ENCODE measurements around the gene SLC35F4. TPM values are rescaled to one million over a fixed set of nuclear protein-coding genes. Genes with fewer than 3 reads are reported as not detected.
"Not testable (repeated sequence)": the region's sequence is repeated elsewhere in the genome, so short reads cannot be mapped to it uniquely, and the experiment has no call there.

The SLC35F4 gene
- total RNA-seq, 1 donor from 2014 or later = not detected

DNA sequence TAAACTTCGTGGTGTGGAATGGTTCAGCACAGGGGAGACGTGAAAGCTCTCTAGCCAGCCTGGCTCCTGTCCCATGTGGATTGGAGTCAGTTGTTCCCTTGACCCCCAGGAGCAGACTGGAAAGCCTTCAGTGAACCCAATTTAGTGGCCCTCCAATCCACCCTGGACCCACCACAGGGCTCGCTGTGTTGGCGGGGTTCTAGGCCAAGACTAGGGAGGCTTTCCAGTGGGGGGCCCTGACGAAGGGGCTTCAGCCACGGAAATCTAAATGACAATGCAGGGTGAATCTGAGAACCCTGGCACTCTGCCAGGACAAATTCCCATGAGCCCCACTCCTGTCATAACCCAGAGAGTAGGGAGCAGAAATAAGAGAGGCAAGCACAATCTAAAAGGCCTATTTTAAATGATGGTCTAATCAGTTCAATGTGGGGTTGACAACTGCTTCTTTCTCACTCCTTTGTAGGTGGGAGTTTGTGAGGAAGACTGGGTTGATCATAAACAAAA, 110.8 kb downstream of the SLC35F4 start:
- DNase-seq (ENCODE audit: extremely low spot score, unreplicated experiment) = no peak
- no peak overlapping the region for H3K4me3 Mint-ChIP-seq (ENCODE audit: unreplicated experiment)
- H3K4me1 Mint-ChIP-seq (ENCODE audit: unreplicated experiment) = no peaks in the 10 kb centered on the region
- H3K27ac Mint-ChIP-seq (ENCODE audit: unreplicated experiment) = no peak overlapping the region
- no peaks in the 10 kb centered on the region for H3K9me3 Mint-ChIP-seq (ENCODE audit: unreplicated experiment)
- H3K27me3 Mint-ChIP-seq (ENCODE audit: unreplicated experiment) = no peaks in the 10 kb centered on the region
- H3K36me3 Mint-ChIP-seq (ENCODE audit: unreplicated experiment) = no peaks in the 10 kb centered on the region
- TF ChIP-seq, protein P1, sequence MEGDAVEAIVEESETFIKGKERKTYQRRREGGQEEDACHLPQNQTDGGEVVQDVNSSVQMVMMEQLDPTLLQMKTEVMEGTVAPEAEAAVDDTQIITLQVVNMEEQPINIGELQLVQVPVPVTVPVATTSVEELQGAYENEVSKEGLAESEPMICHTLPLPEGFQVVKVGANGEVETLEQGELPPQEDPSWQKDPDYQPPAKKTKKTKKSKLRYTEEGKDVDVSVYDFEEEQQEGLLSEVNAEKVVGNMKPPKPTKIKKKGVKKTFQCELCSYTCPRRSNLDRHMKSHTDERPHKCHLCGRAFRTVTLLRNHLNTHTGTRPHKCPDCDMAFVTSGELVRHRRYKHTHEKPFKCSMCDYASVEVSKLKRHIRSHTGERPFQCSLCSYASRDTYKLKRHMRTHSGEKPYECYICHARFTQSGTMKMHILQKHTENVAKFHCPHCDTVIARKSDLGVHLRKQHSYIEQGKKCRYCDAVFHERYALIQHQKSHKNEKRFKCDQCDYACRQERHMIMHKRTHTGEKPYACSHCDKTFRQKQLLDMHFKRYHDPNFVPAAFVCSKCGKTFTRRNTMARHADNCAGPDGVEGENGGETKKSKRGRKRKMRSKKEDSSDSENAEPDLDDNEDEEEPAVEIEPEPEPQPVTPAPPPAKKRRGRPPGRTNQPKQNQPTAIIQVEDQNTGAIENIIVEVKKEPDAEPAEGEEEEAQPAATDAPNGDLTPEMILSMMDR (IDR thresholded peaks at IDR 0.05) = no peak

DNA sequence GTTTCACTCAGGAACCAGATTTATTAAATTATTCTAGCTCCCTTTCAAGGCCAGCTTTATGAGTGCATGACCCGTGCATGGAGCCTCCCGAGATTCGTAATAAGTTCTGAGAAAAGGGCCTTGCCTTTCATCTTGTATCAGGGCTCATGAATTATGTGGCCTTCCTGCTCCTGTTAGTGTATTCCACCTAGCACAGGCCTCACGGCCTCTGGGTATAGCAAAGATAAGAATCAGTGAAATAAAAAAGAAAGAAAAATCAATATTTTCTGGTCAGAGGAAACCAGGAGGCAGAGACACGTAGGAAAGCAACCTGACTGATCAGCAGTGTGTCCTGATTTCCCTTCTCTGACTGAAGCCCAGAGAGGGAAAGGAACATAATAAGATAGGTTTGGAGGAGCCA, 111.4 kb downstream of the SLC35F4 start:
- no peak overlapping the region for H3K4me3 Mint-ChIP-seq (ENCODE audit: unreplicated experiment)
- no peaks in the 10 kb centered on the region for H3K36me3 Mint-ChIP-seq (ENCODE audit: unreplicated experiment)
- H3K4me1 Mint-ChIP-seq (ENCODE audit: unreplicated experiment) = no peaks in the 10 kb centered on the region
- no peak for DNase-seq (ENCODE audit: extremely low spot score, unreplicated experiment)
- H3K27me3 Mint-ChIP-seq (ENCODE audit: unreplicated experiment) = no peaks in the 10 kb centered on the region
- no peaks in the 10 kb centered on the region for H3K9me3 Mint-ChIP-seq (ENCODE audit: unreplicated experiment)
- no peak overlapping the region for H3K27ac Mint-ChIP-seq (ENCODE audit: unreplicated experiment)
- TF ChIP-seq, protein P1 (IDR thresholded peaks at IDR 0.05) = no peak

DNA sequence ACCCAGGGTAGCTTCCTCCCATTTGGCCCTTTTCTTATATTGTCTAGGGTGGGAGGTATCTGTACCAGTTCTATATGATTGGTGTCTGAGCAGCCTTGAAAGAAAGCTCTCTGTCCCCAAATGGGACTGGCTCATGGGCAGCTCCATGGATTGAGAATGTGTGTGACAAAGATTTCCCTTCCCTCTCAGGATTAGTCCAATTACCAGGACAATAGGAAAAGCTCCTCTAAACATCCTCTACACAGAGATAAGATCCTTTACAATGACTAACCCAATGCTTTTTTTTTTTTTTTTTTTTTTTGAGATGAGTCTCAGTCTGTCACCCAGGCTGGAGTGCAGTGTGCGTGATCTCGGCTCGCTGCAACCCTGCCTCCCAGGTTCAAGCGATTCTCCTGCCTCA, 112.1 kb downstream of the SLC35F4 start:
- no peaks in the 10 kb centered on the region for H3K36me3 Mint-ChIP-seq (ENCODE audit: unreplicated experiment)
- no peak overlapping the region for H3K4me3 Mint-ChIP-seq (ENCODE audit: unreplicated experiment)
- no peak overlapping the region for H3K27ac Mint-ChIP-seq (ENCODE audit: unreplicated experiment)
- TF ChIP-seq, protein P1 (IDR thresholded peaks at IDR 0.05) = no peak
- no peaks in the 10 kb centered on the region for H3K4me1 Mint-ChIP-seq (ENCODE audit: unreplicated experiment)
- H3K9me3 Mint-ChIP-seq (ENCODE audit: unreplicated experiment) = no peaks in the 10 kb centered on the region
- no peak for DNase-seq (ENCODE audit: extremely low spot score, unreplicated experiment)
- no peaks in the 10 kb centered on the region for H3K27me3 Mint-ChIP-seq (ENCODE audit: unreplicated experiment)

DNA sequence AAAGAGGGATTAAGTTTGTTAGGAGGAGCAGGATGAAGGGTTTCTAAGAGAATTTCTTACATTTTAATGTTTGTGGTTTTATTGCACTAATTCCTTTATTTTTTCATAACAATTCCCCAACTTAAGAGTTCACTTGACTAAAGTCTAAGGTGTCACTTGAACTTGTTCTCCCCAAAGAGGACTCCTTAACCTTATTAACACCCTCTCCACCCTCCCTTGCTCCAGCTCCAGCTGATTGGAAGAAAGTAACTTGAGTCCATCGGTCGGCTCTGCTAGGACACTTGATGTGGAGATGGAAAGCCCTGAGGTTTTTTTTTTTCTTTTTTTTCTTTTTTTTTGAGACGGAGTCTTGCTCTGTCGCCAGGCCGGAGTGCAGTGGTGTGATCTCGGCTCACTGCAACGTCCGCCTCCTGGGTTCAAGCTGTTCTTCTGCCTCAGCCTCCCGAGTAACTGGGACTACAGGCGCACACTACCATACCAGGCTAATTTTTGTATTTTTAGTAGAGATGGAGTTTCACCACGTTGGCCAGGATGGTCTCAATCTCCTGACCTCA, 113.7 kb downstream of the SLC35F4 start:
- H3K4me1 Mint-ChIP-seq (ENCODE audit: unreplicated experiment); H3K4me3 Mint-ChIP-seq (ENCODE audit: unreplicated experiment); H3K36me3 Mint-ChIP-seq (ENCODE audit: unreplicated experiment); H3K9me3 Mint-ChIP-seq (ENCODE audit: unreplicated experiment); DNase-seq (ENCODE audit: extremely low spot score, unreplicated experiment); H3K27ac Mint-ChIP-seq (ENCODE audit: unreplicated experiment); H3K27me3 Mint-ChIP-seq (ENCODE audit: unreplicated experiment): not testable (repeated sequence)

DNA sequence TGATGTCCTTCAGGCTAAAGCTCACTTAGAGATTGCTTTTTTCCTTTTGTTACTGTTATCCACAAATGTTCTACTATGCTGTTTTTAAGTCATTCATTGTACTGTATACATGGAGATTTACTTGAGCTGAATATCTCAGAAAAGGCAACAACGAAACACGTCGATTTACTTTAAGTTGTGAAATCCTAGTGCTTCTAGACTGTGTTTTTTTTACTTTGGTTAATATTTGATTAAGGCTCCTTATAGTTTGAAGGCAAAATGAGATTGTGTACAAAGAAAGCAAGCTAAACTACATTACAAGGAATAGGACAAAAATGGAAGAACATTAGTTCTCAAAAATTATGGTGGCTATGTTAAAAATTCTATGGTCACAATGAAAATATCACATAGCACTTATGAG, 114.5 kb downstream of the SLC35F4 start:
- no peaks in the 10 kb centered on the region for H3K9me3 Mint-ChIP-seq (ENCODE audit: unreplicated experiment)
- TF ChIP-seq, protein P1 (IDR thresholded peaks at IDR 0.05) = no peak

DNA sequence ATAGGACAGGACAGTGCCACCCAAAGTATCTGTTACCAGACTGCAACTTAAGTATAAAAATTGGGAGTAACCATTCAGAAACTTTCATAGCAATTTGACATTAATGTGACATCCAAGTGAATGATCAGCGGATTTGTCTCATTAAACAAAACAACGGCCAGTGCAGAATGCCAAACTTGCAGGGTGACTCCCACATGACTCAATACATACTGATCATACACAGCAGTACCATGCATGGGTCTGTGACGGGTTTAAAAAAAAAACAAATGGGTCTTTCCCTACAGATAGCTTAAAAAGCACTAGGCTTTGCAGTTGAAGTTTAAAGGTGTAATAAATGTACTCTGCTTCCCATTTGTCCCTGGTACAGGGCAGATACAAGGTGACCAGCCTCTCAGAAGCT, 116.6 kb downstream of the SLC35F4 start:
- H3K4me1 Mint-ChIP-seq (ENCODE audit: unreplicated experiment) = no peaks in the 10 kb centered on the region
- no peak overlapping the region for H3K27ac Mint-ChIP-seq (ENCODE audit: unreplicated experiment)
- no peak overlapping the region for H3K4me3 Mint-ChIP-seq (ENCODE audit: unreplicated experiment)
- no peaks in the 10 kb centered on the region for H3K9me3 Mint-ChIP-seq (ENCODE audit: unreplicated experiment)
- TF ChIP-seq, protein P1 (IDR thresholded peaks at IDR 0.05) = no peak
- no peaks in the 10 kb centered on the region for H3K27me3 Mint-ChIP-seq (ENCODE audit: unreplicated experiment)
- no peak for DNase-seq (ENCODE audit: extremely low spot score, unreplicated experiment)
- no peaks in the 10 kb centered on the region for H3K36me3 Mint-ChIP-seq (ENCODE audit: unreplicated experiment)

More for the DNA sequence above, 114.5 kb downstream of the SLC35F4 start:
- no peak overlapping the region for H3K4me3 Mint-ChIP-seq (ENCODE audit: unreplicated experiment)
- DNase-seq (ENCODE audit: extremely low spot score, unreplicated experiment) = no peak
- H3K36me3 Mint-ChIP-seq (ENCODE audit: unreplicated experiment) = no peaks in the 10 kb centered on the region
- H3K27ac Mint-ChIP-seq (ENCODE audit: unreplicated experiment) = no peak overlapping the region
- H3K27me3 Mint-ChIP-seq (ENCODE audit: unreplicated experiment) = no peaks in the 10 kb centered on the region
- H3K4me1 Mint-ChIP-seq (ENCODE audit: unreplicated experiment) = no peaks in the 10 kb centered on the region

All from osteocyte (in vitro differentiated cells).